ENCODE measurements around the gene HHLA2. TPM values are rescaled to one million over a fixed set of nuclear protein-coding genes. Genes with fewer than 3 reads are reported as not detected.

HHLA2 gene
- total and polyA plus RNA-seq, 2 experiments from 2014 or later = not detected

DNA sequence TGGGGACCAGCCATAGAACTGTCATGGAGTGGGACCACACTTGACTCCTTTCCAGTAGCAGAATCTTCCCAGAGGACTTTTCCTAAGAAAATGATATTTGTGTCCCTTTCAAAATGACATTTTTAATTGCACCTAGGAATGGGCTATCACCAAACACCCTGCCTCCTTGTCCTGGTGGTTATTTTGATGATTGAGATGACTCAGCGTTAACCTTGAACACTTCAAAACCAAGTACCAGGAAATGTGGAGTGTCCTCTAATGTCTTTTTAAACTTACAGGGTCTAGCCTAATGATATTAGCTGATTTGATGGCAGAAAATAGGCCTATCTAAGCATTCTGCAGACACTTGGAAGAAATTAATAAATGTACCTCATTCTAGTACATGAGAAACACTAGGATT is 90.7 kb downstream of the HHLA2 start (continued):
- TF ChIP-seq, protein P1, sequence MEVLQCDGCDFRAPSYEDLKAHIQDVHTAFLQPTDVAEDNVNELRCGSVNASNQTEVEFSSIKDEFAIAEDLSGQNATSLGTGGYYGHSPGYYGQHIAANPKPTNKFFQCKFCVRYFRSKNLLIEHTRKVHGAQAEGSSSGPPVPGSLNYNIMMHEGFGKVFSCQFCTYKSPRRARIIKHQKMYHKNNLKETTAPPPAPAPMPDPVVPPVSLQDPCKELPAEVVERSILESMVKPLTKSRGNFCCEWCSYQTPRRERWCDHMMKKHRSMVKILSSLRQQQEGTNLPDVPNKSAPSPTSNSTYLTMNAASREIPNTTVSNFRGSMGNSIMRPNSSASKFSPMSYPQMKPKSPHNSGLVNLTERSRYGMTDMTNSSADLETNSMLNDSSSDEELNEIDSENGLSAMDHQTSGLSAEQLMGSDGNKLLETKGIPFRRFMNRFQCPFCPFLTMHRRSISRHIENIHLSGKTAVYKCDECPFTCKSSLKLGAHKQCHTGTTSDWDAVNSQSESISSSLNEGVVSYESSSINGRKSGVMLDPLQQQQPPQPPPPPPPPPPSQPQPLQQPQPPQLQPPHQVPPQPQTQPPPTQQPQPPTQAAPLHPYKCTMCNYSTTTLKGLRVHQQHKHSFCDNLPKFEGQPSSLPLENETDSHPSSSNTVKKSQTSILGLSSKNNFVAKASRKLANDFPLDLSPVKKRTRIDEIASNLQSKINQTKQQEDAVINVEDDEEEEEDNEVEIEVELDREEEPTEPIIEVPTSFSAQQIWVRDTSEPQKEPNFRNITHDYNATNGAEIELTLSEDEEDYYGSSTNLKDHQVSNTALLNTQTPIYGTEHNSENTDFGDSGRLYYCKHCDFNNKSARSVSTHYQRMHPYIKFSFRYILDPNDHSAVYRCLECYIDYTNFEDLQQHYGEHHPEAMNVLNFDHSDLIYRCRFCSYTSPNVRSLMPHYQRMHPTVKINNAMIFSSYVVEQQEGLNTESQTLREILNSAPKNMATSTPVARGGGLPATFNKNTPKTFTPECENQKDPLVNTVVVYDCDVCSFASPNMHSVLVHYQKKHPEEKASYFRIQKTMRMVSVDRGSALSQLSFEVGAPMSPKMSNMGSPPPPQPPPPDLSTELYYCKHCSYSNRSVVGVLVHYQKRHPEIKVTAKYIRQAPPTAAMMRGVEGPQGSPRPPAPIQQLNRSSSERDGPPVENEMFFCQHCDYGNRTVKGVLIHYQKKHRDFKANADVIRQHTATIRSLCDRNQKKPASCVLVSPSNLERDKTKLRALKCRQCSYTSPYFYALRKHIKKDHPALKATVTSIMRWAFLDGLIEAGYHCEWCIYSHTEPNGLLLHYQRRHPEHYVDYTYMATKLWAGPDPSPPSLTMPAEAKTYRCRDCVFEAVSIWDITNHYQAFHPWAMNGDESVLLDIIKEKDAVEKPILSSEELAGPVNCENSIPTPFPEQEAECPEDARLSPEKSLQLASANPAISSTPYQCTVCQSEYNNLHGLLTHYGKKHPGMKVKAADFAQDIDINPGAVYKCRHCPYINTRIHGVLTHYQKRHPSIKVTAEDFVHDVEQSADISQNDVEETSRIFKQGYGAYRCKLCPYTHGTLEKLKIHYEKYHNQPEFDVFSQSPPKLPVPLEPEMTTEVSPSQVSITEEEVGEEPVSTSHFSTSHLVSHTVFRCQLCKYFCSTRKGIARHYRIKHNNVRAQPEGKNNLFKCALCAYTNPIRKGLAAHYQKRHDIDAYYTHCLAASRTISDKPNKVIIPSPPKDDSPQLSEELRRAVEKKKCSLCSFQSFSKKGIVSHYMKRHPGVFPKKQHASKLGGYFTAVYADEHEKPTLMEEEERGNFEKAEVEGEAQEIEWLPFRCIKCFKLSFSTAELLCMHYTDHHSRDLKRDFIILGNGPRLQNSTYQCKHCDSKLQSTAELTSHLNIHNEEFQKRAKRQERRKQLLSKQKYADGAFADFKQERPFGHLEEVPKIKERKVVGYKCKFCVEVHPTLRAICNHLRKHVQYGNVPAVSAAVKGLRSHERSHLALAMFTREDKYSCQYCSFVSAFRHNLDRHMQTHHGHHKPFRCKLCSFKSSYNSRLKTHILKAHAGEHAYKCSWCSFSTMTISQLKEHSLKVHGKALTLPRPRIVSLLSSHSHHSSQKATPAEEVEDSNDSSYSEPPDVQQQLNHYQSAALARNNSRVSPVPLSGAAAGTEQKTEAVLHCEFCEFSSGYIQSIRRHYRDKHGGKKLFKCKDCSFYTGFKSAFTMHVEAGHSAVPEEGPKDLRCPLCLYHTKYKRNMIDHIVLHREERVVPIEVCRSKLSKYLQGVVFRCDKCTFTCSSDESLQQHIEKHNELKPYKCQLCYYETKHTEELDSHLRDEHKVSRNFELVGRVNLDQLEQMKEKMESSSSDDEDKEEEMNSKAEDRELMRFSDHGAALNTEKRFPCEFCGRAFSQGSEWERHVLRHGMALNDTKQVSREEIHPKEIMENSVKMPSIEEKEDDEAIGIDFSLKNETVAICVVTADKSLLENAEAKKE (CRISPR knock-in tag; IDR thresholded peaks at IDR 0.05) = no peak
- no peak for TF ChIP-seq ZNF114 (CRISPR knock-in tag; IDR thresholded peaks at IDR 0.05)

DNA sequence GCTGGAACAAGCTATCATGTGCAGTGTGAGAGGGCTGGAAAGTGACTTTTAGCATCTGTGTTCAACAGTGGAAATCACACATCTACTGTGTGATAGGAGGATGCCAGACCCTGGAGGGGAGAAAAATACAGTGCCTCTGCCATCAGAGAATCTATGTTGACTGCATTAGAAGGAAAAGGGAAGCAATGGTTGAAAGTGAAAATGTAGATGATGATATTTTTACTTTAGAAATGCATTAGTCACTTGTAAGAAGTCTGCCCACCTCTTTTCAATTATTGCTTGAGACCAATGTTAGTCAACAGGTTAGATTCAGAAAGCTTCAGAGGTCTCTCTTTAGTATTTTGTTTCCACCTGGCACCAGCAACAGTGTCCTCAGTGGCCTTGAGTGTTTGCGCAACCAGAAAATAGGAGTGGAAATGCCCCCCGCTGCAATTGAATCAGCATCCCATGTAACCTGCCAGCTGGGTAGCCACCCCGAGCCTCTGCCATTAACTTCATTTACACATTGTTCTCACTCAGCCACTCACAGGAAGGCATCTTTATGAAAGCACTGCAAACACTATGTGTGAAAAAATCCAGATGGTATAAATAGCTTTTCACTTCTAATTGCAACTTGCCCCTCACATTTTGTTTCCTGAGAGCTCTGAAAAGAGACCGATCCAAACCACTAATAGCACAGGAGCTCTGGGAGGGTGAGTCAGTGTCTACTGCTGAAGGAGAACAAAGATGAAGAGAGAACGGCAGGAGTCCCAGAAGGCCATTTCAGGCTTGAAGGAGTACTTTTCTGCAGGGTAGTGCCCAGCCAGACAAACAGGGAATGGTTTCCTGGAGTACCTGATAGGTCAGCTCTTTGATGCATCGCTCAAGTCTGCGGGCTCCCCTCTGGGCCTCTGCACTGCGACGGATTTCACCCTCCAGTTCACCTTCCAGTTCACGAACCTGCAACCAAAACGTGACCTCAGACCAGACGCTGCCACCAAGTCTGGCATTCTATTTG is 92.1 kb downstream of the HHLA2 start:
- TF ChIP-seq ZNF114 (CRISPR knock-in tag; IDR thresholded peaks at IDR 0.05) = no peak
- TF ChIP-seq, protein P2, sequence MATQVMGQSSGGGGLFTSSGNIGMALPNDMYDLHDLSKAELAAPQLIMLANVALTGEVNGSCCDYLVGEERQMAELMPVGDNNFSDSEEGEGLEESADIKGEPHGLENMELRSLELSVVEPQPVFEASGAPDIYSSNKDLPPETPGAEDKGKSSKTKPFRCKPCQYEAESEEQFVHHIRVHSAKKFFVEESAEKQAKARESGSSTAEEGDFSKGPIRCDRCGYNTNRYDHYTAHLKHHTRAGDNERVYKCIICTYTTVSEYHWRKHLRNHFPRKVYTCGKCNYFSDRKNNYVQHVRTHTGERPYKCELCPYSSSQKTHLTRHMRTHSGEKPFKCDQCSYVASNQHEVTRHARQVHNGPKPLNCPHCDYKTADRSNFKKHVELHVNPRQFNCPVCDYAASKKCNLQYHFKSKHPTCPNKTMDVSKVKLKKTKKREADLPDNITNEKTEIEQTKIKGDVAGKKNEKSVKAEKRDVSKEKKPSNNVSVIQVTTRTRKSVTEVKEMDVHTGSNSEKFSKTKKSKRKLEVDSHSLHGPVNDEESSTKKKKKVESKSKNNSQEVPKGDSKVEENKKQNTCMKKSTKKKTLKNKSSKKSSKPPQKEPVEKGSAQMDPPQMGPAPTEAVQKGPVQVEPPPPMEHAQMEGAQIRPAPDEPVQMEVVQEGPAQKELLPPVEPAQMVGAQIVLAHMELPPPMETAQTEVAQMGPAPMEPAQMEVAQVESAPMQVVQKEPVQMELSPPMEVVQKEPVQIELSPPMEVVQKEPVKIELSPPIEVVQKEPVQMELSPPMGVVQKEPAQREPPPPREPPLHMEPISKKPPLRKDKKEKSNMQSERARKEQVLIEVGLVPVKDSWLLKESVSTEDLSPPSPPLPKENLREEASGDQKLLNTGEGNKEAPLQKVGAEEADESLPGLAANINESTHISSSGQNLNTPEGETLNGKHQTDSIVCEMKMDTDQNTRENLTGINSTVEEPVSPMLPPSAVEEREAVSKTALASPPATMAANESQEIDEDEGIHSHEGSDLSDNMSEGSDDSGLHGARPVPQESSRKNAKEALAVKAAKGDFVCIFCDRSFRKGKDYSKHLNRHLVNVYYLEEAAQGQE (IDR thresholded peaks at IDR 0.05; ENCODE audit: unreplicated experiment) = no peak
- H3K4me2 ChIP-seq = no peak overlapping the region; the same call in 1 of the 2 replicates
- no peaks in the 10 kb centered on the region for H3K27me3 Mint-ChIP-seq (ENCODE audit: insufficient read depth, low read depth, poor library complexity)
- peak overlapping the region; percentile 27; the same call in 1 of the 2 replicates for H3K27ac Mint-ChIP-seq
- no peaks in the 10 kb centered on the region for H3K36me3 ChIP-seq (ENCODE audit: insufficient read depth)
- H2AFZ ChIP-seq = peak overlapping the region; percentile 63; the same call in 1 of the 2 replicates
- no peak; the same call in 2 of the 3 replicates for ATAC-seq
- no peaks in the 10 kb centered on the region for H4K20me1 ChIP-seq (replicated peaks; ENCODE audit: insufficient read depth)
- peaks cover 20% of the 10 kb centered on the region for H3K4me1 Mint-ChIP-seq
- no peaks in the 10 kb centered on the region; the same call in 2 of the 3 replicates for H3K9me3 Mint-ChIP-seq
- no peak overlapping the region for H3K27ac ChIP-seq (ENCODE audit: low read depth)
- no peak overlapping the region for H3K4me3 ChIP-seq
- H3F3A ChIP-seq (replicated peaks; ENCODE audit: low read depth) = no peaks in the 10 kb centered on the region
- H3K4me1 ChIP-seq (ENCODE audit: insufficient read depth) = peaks cover 5% of the 10 kb centered on the region; the same call in 1 of the 2 replicates
- no peaks in the 10 kb centered on the region for H3K79me2 ChIP-seq (replicated peaks; ENCODE audit: insufficient read depth)
- H3K36me3 Mint-ChIP-seq (ENCODE audit: low read depth) = no peaks in the 10 kb centered on the region
- DNase-seq (ENCODE audit: low spot score) = no peak
- 0 out of 2 replicates have a peak, but pooled peaks cover 5% of the 10 kb centered on the region for H3K9me2 ChIP-seq (ENCODE audit: insufficient read depth)
- no peak overlapping the region for H3K4me3 Mint-ChIP-seq
- no peaks in the 10 kb centered on the region for H3K27me3 ChIP-seq (ENCODE audit: insufficient read depth)

All from GM23338 (cell line).